Esophagus muscularis mucosa (tissue), 4 donors: ENCODE measurements around the gene FERMT3.

Experiments
- CTCF ChIP-seq, 3 experiments: fragments of 200-600 bp in 2 of 3; fragments of 450-650 bp in 1 of 3; sonication (generic) in 2 of 3; IDR thresholded peaks; one replicate each; pipeline ENCODE4 v1.5.1; 2017 to 2019; ENCODE audit warnings: antibody characterized with exemption in 3 of 3, mild to moderate bottlenecking in 2 of 3, moderate library complexity in 1 of 3
- EP300 ChIP-seq: sonication (generic); formaldehyde crosslinking; IDR thresholded peaks from one replicate; pipeline ENCODE4 v1.6.1; 2017; ENCODE audit warnings: antibody characterized with exemption
- POLR2A ChIP-seq: fragments of 450-650 bp; IDR thresholded peaks from one replicate; pipeline ENCODE4 v1.6.1; 2017; ENCODE audit warnings: antibody characterized with exemption, moderate library complexity, mild to moderate bottlenecking, low read depth
- POLR2AphosphoS5 ChIP-seq, 2 donors: sonication (generic); formaldehyde crosslinking; IDR thresholded peaks; one replicate each; pipeline ENCODE4 v1.6.1; 2017; ENCODE audit warnings: antibody characterized with exemption in 2 of 2

- TF ChIP-seq CTCF (IDR thresholded peaks at IDR 0.05) (no peak), POLR2A (no peak), POLR2AphosphoS5 (IDR thresholded peaks at IDR 0.05) (no peak), EP300 (no peak)
These were observed 34.6 kb downstream of the FERMT3 start for GRCh38 chr11:64241241-64241490.
